GM18499 (cell line): ENCODE measurements around the gene DIS3L2.
"Not testable (repeated sequence)": the region's sequence is repeated elsewhere in the genome, so short reads cannot be mapped to it uniquely, and the experiment has no call there.

Experiments
- ATAC-seq: cut with Tn5 transposase; IDR thresholded peaks from one replicate; pipeline ENCODE4 v1.9.1; 2021; ENCODE audit warnings: moderate number of reproducible peaks; ENCODE audit not compliant: insufficient read depth, unreplicated experiment

DIS3L2 gene

DNA sequence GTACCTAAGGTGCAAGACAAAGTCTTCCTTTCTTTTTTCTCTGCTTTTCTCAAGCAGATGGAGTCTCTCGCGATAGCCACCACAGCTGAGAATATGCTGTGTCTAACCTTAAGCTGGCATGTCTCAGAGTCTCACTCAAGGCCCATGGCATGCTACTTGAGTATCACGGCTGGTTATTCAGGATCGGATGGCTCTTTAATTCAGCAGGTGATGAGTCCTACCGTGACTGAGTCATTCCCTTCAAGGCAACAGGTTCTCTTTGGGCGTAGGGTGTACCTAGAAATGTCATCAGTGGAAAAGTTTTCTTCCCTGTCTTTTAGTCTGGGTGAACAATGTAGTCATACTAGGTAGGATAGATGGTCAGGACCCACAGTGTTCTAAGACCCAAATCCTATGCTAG, 136.2 kb downstream of the DIS3L2 start:
- ATAC-seq, result no peak

DNA sequence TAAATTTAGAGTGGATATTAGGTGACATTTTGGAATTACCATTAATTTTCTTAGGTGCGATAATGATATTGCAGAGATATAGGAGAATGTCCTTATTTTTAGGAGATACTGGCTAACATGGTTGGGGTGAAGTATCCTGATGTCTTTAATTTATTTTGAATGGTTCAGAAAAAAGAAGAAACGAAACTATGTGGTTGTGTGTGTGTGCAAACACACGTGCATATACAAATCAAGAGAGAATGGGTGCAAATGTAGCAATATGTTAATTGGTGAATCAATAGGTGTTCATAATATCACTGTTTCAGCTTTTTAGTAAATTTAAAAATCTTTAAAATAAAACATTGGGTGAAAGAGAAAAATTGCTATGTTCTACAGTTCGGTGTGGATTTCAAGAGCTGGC, 140.9 kb downstream of the DIS3L2 start:
- ATAC-seq, result no peak

- no peak for ATAC-seq
Observed at GRCh38 chr2:232103140-232103737, 141.7 kb downstream of the DIS3L2 start.

- no peak for ATAC-seq
Observed at GRCh38 chr2:232104076-232104646, 142.6 kb downstream of the DIS3L2 start.

DNA sequence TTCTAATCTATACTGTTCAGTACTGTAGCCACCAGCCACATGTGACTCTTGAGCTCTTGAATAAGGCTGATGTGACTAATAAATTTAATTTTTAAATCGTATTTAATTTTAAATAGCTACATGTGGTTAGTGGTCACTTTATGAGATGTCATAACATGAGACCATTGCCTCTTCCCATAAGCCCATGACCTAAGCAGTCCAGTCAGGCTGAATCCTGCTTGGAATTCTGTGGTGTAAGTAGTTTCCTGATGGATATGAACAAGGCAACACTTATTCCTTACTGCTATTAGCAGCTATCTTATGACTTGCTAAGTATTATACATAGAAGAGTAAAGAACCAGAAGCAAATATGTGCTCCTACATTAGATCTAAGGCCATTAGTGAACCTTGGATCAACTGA, 150.0 kb downstream of the DIS3L2 start:
- ATAC-seq, result no peak

GRCh38 chr2:232113821-232114220, 152.3 kb downstream of the DIS3L2 start:
- no peak for ATAC-seq

DNA sequence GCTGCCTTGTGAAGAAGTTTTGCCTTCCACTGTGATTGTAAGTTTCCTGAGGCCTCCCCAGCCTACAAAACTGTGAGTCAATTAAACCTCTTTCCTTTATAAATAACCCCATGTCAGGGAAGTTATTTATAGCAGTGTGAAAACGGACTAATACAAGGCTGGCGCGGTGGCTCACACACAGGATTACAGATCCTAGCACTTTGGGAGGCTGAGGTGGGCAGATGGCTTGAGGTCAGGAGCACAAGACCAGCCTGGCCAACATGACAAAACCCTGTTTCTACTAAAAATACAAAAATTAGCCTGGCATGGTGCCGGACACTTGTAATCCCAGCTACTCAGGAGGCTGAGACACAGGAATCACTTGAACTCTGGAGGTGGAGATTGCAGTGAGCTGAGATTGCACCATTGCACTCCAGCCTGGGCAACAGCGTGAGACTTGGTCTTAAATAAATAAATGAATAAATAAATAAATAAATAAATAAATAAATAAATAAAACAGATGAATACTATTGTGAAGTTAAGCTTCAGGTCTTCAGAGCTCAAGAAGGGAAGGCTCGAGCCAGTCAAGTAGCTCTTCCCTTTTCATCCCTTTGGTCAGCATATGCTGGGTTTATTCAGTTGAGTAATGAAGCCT, 154.3 kb downstream of the DIS3L2 start:
- ATAC-seq, result not testable (repeated sequence)

DNA sequence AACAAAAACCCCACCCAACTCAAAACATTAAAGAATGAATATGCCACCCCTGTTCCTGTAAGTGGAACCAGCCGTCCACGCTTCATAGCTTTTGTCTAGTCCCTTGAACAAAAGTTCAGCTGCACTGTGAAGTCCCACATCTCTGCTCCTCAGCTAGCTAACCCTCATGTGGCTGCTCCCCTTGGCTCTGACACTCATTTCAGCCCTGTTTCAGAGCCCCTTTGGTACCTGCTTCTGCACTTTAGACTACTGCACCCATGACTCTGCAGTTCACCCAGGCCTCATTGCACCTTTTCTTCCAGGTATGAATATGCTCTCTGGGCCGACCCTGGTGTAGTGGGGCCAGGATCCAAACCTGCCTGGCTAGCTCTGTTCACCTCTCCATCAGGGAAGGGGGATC, 155.3 kb downstream of the DIS3L2 start:
- no peak for ATAC-seq

DNA sequence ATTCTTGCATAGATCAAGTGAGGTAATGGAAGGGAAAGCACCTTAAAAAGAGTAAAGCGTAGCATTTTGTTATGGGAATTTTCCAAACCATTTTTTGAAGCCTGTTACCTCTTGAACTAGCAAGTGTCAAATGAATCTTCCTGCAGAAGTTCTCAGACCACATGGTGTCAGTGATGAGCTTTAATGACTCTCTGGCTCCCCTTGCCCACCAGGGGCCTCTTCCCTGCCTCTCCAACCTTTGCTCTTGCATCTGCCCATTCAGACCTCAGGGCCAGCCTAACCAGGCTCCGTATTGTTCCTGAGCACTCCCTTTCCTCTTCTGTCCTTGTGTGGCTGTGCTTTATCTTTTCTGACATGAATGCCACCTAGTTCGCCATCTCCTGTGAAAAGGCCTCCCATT, 155.9 kb downstream of the DIS3L2 start:
- ATAC-seq, result no peak

DNA sequence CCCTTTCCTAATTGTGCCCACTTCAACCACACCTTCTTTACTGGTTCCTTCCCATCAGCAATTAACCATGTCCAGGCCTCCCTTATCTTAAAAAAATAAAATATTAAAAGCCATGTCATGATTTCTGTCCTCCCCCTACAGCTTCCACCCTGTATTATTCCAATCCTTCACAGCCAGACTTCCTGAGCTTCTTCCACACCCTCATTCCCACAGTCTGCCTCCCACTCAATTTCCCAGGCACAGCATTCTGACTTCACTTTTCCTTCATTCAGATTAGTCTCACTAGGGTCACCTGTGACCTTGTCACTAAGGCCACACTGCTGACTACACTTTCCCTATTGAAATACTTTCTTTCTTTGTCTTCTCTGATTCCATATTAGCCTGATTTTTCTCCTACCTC, 159.4 kb downstream of the DIS3L2 start:
- ATAC-seq, result no peak

DNA sequence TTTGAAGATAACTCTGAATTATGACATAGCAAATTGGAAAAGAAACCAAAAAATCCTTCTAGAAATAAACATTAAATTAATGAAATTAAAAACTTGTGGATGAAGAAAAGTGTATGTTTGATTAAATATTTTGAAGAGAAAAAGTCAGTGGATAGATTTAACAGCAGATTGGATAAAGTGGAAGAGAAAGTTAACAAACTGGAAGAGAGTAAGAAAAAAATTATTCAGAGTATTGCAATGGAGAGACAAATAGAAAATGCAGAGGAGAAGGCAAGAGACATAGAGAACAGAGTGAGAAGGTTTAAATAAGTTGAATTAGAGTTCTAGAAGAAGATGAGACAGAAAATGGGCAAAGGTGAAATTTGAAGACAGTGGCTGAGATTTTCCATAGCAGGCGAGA, 162.8 kb downstream of the DIS3L2 start:
- ATAC-seq, result no peak

GRCh38 chr2:232126301-232127099, 165.0 kb downstream of the DIS3L2 start:
- no peak for ATAC-seq

GRCh38 chr2:232129483-232129882, 168.0 kb downstream of the DIS3L2 start:
- no peak for ATAC-seq

DNA sequence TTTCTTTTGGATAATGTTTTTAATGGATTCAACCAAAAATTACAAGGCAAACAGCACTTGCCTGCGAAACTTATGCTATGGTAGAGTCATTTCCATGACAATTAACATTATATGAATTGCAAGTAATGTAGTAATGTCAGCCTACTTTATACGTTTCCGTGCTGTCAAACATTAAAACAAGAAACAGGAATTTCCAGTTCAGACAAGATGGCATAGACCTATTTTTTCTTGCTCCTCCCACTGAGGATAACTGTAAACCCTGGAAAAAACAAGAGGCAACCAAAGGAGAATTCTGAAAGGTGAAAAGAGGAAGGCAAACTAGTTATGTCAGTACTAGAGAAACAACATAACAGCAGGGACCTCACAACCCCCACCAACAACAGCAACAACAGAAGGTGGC, 170.7 kb downstream of the DIS3L2 start:
- no peak for ATAC-seq

- no peak for ATAC-seq
Observed at GRCh38 chr2:232133078-232133477, 171.6 kb downstream of the DIS3L2 start.

- ATAC-seq, result no peak
Observed at GRCh38 chr2:232134939-232135338, 173.4 kb downstream of the DIS3L2 start.

- ATAC-seq, result no peak
Observed at GRCh38 chr2:232137356-232138147, 176.0 kb downstream of the DIS3L2 start.

- ATAC-seq, result no peak
Observed at GRCh38 chr2:232138441-232138840, 176.9 kb downstream of the DIS3L2 start.

GRCh38 chr2:232139171-232139594, 177.7 kb downstream of the DIS3L2 start:
- ATAC-seq, result no peak

DNA sequence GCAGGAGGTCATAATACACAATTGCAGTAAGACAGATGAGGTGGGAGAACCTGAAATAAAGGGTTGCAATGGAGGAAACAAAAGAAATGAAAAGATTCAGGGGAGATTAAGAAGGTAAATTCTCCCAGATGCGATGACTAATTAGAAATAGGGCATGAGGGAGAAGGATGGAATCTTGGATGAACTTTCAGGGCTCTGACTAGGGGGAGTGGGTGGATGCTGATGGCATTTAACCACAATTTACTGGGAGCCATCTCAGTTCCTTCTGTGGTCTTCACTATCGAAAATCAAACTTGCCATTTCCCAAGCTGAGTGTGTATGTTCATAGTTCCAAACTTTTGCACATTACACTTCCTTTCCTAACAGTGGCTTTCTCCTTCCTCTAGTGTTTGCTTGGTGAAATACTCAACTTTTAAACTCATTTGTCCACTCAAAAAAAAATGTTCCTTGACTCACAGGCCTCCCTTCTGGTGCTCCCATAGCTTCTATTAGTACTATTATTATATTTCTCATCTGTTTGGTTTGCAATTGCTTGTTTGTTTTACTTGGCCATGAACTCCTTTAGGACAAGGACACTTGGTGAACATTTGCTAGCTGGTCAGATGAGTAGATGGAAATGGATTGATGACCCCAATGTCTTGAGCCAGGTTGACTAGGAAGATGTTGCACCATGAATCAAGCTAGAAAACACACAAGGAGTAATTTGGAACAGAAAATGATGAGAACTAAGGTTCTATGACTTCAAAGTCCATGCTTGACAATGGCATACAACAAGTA, 178.5 kb downstream of the DIS3L2 start:
- no peak for ATAC-seq
